ENCODE measurements around the gene GSPT1.
A peak's percentile ranks its signal among the peaks of the same experiment; 100 is the strongest.

GSPT1 gene

DNA sequence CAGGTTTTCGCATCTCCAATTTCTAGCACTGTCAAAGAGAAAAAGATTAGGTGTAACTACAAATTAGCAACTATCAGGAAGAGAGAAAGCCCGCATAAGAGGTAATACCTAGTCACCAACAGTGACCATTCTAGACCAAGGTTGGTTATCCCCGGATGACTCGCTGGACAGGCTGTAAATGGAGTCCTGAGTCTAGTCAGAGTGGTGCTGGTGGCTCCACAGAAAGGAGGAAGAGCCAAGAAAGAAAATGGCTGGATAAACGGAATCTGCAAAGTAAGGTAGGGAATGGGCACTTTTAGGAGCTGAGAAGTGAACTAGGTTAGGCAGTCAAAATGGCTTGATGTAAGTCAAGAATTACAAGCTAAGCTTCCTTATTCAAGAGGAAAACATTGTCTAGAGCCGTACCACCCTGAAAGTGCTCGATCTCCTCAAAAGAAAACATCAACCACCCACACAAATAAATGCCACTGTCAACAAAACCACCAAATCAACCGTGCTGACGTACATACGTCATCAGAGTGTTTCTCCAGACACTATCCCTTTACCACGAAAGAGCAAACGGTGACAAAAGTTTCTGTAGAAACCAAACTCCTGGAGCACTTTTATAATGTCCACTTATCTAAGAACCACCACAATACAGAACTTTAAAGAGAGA is 2.2 kb downstream of the GSPT1 start:
- no peak for DNase-seq (ENCODE audit: low spot score)

- DNase-seq (ENCODE audit: low spot score), result no peak
Measured at GRCh38 chr16:11909653-11910545, 5.9 kb downstream of the GSPT1 start.

- DNase-seq (ENCODE audit: low spot score), result no peak
Measured at GRCh38 chr16:11907160-11907970, 8.4 kb downstream of the GSPT1 start.

DNA sequence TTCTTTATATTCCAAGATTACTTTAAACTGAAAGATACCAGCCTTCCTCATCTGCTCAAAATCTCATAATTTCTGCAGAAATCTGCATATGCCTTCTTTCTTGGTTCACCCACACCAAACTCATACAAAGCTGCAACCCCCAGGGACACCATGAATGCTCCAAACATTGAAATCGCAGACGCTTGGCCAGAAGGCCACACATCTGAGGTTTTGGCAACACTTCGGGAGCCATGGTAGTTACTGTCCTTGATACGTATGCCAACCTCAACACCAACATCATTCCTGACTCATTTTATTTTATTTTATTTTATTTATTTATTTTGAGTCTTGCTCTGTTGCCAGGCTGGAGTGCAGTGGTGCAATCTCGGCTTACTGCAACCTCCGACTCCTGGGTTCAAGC is 11.8 kb downstream of the GSPT1 start:
- no peak for DNase-seq (ENCODE audit: low spot score)

DNA sequence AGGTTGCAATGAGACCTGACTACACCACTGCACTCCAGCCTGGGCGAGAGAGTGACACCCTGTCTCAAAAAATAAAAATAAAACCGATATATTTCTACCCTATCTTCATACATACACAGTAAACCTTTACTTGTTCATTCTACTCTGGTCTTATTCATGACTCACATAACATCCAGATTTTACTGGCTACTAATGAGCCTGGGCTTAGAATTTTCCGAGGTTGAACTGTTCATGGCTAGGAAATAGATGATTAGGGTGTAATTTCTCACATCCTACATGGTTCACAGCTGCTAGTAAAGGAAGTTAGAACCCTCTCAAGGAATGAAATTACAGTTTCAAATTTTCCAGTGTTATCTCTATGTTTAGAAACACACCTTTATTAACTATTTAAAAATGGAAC is 14.7 kb downstream of the GSPT1 start:
- no peak for DNase-seq (ENCODE audit: low spot score)

DNA sequence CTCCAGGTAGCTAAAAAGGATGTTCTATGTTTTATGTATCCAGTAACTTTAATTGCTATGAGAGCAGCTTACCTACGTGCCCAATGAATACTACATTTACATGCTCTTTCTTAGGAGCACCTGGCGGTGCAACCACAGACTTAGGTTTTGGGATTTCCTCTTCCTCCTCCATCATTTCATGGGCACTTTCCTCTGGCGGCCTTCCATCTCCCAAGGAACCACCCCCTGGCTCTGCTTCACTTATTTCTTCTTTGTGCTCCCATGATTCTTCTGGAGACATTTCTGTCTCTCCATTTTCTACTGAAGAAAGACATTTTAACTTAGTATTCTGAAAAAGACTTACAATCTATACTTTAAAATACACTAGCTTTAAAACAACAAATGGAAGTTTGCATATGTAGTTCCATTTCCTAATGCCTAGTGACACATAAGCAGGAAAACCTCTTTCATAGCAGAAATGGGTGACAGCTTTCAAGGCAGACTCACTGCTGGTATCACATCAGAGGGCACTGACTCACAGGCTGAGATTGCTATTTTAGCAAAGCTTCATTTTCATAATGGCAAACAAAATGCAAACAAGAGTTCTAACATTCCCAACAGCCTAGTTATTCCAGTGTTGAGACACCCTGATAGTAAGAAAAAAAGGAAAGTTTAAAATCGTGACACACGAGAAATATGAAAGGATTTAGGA is 19.1 kb downstream of the GSPT1 start:
- DNase-seq (ENCODE audit: low spot score), result no peak

DNA sequence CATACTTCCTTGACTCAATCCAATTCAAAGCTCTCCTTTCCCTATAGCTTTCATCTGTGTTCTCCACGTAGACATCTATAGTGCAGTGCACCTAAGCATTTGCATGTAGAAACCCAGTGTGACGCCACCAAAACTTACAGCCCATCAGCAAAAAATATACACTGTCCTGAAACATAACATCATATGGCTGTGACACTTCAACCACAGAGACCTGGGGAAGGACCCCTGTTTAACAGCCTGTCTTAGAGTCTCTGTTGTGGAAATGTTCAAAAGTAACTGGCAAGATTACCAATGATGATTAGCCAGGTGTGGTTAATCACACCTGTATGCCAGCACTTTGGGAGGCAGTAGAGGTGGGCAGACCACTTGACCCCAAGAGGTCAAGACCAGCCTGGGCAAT is 22.2 kb downstream of the GSPT1 start:
- no peak for DNase-seq (ENCODE audit: low spot score)

- no peak for DNase-seq (ENCODE audit: low spot score)
Measured at GRCh38 chr16:11892761-11893160, 23.0 kb downstream of the GSPT1 start.

DNA sequence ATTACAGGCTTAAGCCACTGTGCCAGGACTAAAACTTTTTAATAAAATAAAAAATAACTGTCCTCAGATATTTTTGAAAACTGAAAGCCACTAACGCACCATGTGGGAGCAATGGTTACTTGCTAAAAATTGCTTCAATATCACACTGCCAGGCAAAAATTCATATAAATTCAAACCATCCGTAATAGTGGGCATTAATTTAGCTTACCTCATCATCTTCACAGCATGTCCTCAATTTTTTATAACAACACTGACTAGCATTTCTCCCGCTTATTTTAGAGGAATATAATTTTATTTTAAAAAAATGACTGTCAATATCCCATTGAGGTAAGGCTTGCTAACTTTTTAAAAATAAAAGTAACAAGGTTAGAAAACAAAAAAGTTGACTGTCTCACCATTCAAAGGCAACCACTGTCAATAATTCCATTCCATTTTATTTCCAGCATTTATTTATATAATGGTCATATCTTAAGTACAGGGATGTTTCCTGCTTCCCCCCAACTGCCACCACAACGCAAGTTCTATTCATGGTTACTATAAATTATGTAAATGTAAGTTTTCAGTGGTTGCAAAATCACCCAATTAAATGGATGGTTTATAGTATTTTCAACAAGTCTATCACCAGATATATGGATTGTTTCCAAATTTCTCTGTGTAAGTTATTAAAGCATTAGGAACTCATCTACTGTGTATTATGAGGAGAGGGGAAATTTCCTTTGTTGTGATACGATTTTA is 25.4 kb downstream of the GSPT1 start:
- no peak for DNase-seq (ENCODE audit: low spot score)

GRCh38 chr16:11886881-11887280 is 28.9 kb downstream of the GSPT1 start:
- no peak for DNase-seq (ENCODE audit: low spot score)

GRCh38 chr16:11884035-11884434 is 31.7 kb downstream of the GSPT1 start:
- DNase-seq (ENCODE audit: low spot score), result no peak

DNA sequence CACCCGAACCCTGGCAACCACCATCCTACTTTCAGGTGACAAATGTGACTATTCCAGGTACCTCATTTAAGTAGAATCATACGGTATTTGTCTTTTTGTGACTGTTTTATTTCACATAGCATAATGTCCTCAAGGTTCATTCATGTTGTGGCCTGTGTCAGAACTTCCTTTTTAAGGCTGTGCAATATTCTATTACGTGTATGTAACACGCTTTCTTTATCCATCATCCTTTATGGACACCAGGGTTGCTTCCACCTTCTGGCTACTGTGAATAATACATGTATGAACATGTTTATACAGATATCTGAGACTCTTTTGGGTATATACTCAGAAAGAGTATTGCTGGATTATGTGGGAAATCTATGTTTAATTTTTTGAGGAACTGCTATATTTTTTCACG is 35.7 kb downstream of the GSPT1 start:
- no peak for DNase-seq (ENCODE audit: low spot score)

DNA sequence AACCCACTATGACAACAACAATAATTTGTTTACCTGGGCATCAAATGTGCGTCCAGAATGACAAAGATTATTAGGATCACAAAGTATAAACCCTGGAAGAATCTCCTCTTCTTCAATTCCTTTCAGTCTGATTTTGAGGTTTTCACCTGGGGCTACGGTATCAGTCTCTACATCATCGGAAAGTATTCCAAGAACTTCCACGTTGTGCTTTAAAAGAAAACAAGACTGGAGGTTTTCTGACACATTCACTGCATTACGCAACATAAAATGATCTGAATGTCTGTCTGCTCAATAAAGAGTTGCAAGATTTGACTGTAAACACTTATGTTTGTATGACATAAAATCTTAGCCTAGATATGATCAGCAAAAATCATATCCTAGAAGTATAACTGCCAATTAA is 38.4 kb downstream of the GSPT1 start:
- DNase-seq (ENCODE audit: low spot score), result no peak

DNA sequence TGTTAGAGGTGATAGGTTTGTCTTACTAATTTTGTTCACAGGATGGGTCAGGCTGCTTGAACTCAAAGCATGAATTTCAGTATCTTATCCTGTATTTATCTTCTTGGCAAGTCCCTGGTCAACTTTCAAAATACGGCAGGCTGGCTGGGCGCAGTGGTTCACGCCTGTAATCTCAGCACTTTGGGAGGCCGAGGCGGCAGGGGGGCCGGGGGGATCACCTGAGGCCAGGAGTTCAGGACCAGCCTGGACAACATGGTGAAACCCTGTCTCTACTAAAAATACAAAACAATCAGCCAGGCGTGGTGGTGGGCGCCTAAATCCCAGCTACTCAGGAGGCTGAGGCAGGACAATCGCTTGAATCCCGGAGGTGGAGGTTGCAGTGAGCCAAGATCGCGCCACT is 39.5 kb downstream of the GSPT1 start:
- no peak for DNase-seq (ENCODE audit: low spot score)

GRCh38 chr16:11875721-11876120 is 40.0 kb downstream of the GSPT1 start:
- no peak for DNase-seq (ENCODE audit: low spot score)

DNA sequence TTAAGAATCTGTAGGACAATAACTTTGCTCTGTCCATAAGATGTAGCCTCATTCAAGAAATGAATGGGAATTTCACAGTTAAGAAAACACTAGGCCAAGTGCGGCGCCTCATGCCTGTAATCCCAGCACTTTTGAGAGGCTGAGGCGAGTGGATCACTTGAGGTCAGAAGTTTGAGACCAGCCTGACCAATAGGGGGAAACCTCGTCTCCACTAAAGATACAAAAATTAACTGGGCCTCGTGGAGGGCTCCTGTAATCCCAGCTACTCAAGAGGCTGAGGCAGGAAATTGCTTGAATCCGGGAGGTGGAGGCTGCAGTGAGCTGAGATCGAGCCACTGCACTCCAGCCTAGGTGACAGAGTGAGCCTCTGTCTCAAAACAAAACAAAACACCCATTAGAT is 44.6 kb downstream of the GSPT1 start:
- DNase-seq (ENCODE audit: low spot score), result peak; percentile 53

DNA sequence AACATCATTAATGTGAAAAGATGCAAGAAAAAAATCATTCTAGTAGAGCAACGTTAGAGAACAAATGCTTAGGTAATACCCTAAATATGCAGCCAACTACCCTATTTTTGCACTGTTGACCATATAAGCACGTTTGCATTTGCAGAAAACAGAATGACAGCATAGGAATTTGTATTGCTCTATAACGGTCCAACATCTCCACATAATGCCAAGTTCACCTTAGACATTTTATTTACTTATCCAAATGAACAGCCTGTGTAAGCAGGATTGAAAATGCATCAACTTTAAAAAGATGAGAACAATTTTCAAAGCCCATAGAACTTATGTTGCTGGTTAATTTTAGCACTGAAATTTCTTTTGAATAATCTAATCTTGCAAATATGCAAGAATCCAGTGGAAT is 45.4 kb downstream of the GSPT1 start:
- no peak for DNase-seq (ENCODE audit: low spot score)

GRCh38 chr16:11869353-11870228 is 46.2 kb downstream of the GSPT1 start:
- DNase-seq (ENCODE audit: low spot score), result no peak

- no peak for DNase-seq (ENCODE audit: low spot score)
Measured at GRCh38 chr16:11868412-11868980, 47.3 kb downstream of the GSPT1 start.

- no peak for DNase-seq (ENCODE audit: low spot score)
Measured at GRCh38 chr16:11862489-11862888, 53.3 kb downstream of the GSPT1 start.

All from cerebellar cortex (tissue), 1 donor.